DMS 273 (cell line): ENCODE data around the gene PLBD2.
A peak's percentile ranks its signal among the peaks of the same experiment; 100 is the strongest.

Source experiments
- DNase-seq: peaks from one replicate; lab custom pipeline; 2025; ENCODE audit not compliant: unreplicated experiment; lab: John Stamatoyannopoulos, UW

PLBD2 gene

GRCh38 chr12:113392988-113393579 is 34.7 kb downstream of the PLBD2 start:
- DNase-seq = peak; percentile 23

GRCh38 chr12:113393749-113394148 is 35.4 kb downstream of the PLBD2 start:
- DNase-seq = no peak

GRCh38 chr12:113395119-113395518 is 36.7 kb downstream of the PLBD2 start:
- DNase-seq = no peak

- DNase-seq = no peak
These were observed 37.8 kb downstream of the PLBD2 start for GRCh38 chr12:113396200-113396599.

- DNase-seq = no peak
These were observed 38.6 kb downstream of the PLBD2 start for GRCh38 chr12:113396828-113397496.

- no peak for DNase-seq
These were observed 39.3 kb downstream of the PLBD2 start for GRCh38 chr12:113397497-113398197.

- no peak for DNase-seq
These were observed 40.2 kb downstream of the PLBD2 start for GRCh38 chr12:113398346-113399290.

GRCh38 chr12:113399490-113399889 is 41.1 kb downstream of the PLBD2 start:
- DNase-seq = no peak

GRCh38 chr12:113400362-113400761 is 42.0 kb downstream of the PLBD2 start:
- DNase-seq = no peak

GRCh38 chr12:113401066-113402000 is 42.9 kb downstream of the PLBD2 start:
- DNase-seq = no peak

- DNase-seq = no peak
These were observed 44.3 kb downstream of the PLBD2 start for GRCh38 chr12:113402586-113403260.

GRCh38 chr12:113403435-113404415 is 45.3 kb downstream of the PLBD2 start, which contains the start of gene SDS:
SDS (minus strand) TSS chr12:113403887; CDS start chr12:113399708, 4,179 bp downstream.
- DNase-seq = peak; percentile 67

GRCh38 chr12:113405694-113406093 is 47.3 kb downstream of the PLBD2 start:
- no peak for DNase-seq

- DNase-seq = no peak
These were observed 49.7 kb downstream of the PLBD2 start for GRCh38 chr12:113407931-113408600.

GRCh38 chr12:113408756-113409298 is 50.4 kb downstream of the PLBD2 start:
- no peak for DNase-seq

- DNase-seq = no peak
These were observed 51.2 kb downstream of the PLBD2 start for GRCh38 chr12:113409462-113410124.

GRCh38 chr12:113413488-113413939 is 55.1 kb downstream of the PLBD2 start:
- DNase-seq = peak; percentile 15
